Dermis microvascular lymphatic vessel endothelial cell (primary cell): ENCODE measurements around the gene RUNX3. TPM values are rescaled to one million over a fixed set of nuclear protein-coding genes. Genes with fewer than 3 reads are reported as not detected.

Experiments used
- DNase-seq, 2 donors: peaks; one replicate each; pipeline versions ENCODE4 v3.0.0 to v3.0.0-alpha.2; 2010; ENCODE audit warnings: low read depth in 2 of 2
- total RNA-seq: library from RNA; depleted of rRNA; stranded (reverse); fragments of >200 nt; gene quantifications from 2 replicates; pipeline ENCODE4 v1.2.1, GENCODE V29; 2014

Gene RUNX3
- total RNA-seq, 1 donor from 2014 or later: not detected

DNA sequence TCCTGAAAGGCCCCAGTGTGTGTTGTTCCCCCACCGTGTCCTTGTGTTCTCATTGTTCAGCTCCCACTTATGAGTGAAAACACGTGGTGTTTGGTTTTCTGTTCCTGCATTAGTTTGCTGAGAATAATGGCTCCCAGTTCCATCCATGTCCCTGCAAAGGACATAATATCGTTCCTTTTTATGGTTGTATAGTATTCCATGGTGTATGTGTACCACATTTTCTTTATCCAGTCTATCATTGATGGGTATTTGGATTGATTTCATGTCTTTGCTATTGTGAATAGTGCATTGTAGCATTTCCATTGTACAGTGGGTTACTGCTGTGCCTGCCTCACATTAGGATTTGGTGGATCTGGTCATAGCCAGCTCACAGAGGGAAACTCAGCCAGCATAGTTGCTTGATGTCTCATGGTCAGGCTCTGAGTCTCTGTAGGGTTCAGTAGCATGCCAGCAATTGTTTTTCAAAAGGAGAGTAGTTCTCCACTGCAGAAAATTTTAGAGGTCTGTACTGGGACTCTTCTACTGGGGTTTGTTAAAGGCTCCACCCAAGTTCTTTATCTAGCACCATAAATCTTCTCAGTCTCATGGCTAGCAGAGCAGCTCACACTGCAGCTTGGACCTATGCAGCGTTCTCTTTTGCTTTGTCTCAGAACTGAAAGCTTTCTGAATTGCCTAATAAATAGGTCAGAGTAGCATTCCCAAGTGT is 41.0 kb downstream of the RUNX3 start:
- no peak for DNase-seq

DNA sequence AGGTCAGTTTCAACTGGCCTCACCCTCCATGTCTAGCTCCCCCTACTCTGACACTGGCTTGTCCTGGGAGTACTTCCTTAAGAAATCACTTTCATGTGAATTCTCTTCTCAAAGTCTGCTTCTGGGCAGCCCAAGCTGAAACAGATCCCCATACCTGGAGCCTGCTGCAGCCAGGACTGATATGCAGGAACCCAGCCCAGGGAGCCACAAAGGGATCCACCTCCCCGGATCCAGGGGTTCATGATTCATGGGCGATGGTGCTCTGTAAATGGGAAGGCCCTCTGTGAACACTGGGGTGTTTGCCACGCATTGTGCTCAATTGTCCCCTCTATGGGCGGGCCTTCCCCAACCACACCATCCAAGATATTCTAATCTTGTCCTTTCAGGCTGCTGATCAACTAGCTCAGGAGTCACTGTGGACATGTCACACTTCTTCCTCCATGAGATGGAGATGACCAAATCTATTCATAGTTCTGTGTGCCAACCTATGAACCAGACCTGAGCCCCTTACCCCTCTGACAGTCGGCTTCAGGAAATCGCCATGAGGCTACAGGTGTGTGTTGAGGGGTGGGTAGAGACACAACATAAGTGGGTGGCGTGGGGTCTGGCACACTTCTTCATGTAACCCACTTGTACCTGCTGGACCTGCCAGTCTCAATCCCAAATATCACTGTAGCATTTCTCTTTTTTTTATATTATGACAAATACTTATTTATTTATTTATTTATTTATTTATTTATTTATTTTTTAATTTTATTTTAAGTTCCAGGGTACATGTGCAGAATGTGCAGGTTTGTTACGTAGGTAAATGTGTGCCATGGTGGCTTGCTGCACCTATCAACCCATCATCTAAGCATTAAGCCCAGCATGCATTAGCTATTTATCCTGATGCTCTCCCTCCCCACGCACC is 41.8 kb downstream of the RUNX3 start:
- DNase-seq: no peak

- no peak for DNase-seq
Observed at GRCh38 chr1:24886241-24886640, 43.8 kb downstream of the RUNX3 start.

DNA sequence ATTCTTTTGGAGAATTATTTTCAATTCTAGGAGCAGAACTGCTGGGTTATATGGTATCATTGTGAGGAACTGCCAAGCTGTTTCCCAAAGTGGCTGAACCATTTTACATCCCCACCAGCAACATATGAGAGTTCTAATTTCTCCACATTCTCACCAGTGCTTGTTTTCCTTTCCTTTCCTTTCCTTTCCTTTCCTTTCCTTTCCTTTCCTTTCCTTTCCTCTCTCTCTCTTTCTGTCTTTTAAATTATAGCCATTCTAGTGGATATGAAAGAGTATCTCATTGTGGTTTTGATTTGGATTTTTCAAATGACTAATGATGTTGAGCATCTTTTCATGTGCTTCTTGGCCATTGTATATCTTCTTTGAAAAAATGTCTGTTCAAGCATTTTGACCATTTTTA is 45.3 kb downstream of the RUNX3 start:
- no peak for DNase-seq

GRCh38 chr1:24881034-24881433 is 49.0 kb downstream of the RUNX3 start:
- DNase-seq: no peak

DNA sequence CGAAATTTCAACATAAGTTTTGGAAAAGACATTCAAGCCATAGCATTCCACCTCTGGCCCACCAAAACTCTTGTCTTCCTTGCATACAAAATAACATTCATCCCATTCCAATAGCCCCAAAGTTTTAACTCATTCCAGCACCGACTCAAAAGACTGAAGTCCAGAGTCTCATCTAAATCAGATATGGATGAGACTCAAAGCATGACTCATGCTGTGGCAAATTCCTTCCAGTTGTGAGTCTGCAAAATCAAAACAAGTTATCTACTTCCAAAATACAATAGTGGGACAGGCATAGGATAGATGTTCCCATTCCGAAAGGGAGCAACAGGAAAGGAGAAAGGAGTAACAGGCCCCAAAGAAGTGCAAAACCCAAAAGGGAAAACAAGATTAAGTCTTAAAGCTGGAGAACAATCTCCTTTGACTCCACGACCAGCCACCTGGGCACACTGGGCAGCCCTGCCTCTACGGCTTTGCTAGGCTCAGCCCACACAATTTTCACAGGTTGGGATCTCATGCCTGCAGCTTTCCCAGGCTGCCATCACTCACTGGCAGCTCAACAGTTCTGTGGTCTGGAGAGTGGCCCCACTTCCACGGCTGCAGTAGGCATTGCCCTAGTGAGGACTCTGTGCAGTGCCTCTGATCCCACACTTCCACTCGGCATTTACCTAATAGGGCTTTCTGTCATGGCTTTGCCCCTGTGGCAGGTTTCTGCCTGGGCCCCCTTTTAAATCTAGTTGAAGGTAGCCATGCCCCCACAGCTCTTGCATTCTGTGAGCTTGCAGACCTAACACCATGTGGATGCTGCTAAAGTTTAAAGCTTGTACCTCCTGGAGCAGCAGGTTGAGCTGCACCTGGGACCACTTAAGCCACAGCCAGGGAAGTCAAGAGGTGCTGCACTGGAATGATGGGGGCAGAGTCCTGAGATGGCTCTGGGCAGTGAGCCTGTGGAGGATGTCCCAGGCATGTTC is 51.0 kb downstream of the RUNX3 start:
- no peak for DNase-seq

DNA sequence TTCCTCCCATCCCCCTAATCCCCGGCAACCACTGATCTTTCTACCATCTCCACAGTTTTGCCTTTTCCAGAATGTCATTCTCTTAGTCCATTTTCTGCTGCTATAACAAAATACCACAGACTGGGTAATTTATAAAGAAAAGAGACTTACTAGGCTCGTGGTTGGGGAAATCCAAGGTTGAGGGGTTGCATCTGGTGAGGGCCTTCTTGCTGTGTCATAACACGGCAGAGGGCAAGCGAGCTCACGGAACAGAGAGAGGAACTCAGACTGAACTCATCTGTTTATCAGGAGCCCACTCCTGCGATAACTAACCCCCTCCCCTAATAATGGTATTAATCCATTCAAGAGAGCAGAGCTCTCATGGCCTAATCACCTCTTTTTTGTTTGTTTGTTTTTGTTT is 52.0 kb downstream of the RUNX3 start:
- DNase-seq: no peak

DNA sequence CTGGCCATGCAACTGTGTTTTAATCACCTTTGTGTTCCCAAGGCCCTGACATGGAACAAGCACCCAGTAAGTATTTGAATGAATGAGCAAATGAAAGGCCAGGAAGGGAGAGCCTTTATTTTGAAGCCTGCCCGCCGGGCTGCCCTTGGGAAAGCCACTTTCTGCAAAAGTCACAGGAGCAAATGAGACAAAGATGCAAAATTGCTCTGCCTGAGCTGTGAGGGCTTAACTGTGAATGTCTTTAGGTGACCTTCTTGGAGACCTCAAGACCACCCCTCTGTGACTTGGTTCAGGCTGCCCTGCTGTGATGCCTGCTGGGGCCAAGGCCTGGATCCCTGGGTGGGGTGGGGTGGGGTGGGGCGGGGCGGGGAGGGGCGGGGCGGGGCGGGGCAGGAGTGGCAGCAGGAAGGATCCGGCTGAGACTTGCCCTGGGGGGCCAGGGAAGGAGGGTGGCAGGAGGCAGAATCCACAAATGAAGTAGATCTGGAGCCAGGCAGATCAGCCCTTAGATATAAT is 54.0 kb downstream of the RUNX3 start:
- DNase-seq: no peak

GRCh38 chr1:24875257-24875656 is 54.8 kb downstream of the RUNX3 start:
- no peak for DNase-seq

- DNase-seq: no peak
Observed at GRCh38 chr1:24874611-24875234, 55.4 kb downstream of the RUNX3 start.

DNA sequence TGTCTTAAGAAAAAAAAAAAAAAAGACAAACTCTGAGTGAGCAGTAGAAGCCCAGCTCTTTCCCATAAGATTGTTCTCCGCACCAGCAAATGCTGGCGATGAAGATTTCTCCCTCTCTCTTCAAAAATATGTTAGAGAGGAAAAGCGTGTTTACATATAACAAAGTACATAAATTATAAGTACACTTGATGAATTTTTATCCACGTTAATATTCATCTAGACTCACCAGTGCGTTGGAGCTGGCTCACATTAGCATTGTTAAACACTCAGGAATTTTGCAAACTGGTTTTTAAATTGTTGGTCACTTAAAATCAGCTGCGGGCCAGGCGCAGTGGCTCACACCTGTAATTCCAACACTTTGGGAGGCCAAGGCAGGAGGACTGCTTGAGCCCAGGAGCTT is 56.0 kb downstream of the RUNX3 start:
- no peak for DNase-seq

GRCh38 chr1:24873148-24873547 is 56.9 kb downstream of the RUNX3 start:
- no peak for DNase-seq

DNA sequence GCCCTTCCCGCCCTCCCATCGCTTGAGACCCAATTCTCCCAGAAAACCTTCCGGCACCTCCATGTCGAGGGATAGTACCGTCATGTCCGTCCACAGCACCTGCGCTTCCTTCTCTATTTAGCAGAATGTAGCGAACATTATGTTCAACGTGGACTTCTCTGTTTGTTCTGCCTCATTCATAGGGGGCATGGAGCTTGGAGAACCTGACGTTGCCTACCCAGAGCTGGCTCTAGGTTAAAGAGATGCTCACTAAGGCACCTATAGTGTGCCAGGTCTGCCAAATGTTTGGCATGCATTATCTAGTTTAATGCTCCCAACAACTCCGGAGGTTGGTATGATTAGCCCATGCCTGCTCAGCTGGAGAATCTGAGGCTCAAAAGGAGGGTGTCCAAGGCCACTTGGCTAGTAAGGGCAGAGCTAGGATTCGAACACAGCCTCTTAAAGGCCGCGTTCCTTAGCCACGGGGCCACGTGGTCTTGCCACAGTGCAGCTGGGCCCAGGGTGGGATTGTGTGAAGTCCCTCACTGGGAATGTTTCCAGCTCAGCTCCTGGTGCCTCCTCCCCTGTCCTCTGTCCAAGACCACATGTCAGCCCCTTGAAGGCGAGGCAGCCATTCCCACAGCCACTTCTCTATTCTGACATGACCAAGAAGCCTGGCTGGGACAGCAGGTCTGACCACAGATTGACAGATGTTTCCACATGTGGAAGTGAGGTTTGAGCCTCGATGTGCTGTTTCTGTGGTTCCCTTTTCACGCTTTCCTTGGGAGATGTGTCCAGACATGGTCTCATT is 57.8 kb downstream of the RUNX3 start:
- DNase-seq: no peak

DNA sequence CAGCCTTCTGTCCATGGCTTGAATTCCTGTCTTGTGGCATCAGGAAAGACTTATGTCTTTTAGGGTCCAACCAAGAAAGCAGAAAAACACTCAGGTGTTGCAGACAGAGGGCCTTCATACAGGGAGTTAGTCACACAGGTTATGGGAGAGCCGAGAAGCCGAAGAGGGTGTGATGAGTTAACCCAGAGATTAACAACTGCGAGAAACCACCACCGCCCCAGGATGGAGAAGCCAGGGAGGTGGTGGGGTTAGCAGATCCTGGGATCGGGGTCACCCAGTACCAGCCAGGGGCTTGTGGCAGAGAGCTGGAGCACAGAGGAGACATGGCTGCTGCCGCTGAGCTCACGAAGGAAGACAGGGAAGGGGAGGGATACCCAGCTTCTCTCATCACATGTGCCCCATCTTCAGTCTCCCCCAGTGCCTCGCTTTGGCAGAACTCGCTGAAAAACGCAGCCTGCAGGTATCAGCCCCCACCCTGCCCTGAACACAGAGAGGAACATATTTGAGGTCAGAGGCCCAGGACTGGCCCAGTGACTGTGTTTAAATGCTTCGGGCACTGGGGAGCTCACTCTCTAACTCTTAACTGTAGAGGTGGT is 58.7 kb downstream of the RUNX3 start:
- no peak for DNase-seq

DNA sequence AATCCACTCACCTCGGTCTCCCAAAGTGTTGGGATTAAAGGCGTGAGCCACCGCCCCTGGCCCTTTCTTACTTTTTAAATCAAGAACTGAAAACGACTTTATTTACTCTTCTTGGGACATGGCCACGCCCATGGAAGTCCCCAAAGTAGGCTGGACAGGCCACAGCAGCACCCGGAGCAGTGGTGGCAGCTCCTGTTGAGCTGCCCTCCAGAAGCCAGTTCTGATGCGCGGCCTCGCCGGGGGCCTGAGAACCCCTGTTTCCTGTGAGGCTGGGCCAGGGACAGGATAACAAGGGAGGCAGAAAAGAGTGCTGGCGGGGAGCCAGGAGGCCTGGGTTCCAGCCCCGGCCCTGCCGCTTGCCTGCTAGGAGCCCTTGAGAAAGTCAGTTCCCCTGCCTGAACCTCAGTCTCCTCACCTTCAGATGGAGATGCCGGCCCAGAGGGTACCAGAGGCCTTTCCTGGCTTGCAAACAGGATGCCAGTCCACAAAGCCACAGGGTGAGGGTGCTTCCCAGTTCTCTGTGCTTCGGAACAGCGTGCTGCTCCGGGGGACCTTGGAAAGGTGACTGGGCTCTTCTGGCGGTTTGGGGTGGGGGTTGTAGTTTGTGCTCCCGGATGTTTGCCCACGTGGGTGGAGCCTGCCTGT is 59.4 kb downstream of the RUNX3 start:
- no peak for DNase-seq

GRCh38 chr1:24868016-24868875 is 61.8 kb downstream of the RUNX3 start:
- DNase-seq: no peak

DNA sequence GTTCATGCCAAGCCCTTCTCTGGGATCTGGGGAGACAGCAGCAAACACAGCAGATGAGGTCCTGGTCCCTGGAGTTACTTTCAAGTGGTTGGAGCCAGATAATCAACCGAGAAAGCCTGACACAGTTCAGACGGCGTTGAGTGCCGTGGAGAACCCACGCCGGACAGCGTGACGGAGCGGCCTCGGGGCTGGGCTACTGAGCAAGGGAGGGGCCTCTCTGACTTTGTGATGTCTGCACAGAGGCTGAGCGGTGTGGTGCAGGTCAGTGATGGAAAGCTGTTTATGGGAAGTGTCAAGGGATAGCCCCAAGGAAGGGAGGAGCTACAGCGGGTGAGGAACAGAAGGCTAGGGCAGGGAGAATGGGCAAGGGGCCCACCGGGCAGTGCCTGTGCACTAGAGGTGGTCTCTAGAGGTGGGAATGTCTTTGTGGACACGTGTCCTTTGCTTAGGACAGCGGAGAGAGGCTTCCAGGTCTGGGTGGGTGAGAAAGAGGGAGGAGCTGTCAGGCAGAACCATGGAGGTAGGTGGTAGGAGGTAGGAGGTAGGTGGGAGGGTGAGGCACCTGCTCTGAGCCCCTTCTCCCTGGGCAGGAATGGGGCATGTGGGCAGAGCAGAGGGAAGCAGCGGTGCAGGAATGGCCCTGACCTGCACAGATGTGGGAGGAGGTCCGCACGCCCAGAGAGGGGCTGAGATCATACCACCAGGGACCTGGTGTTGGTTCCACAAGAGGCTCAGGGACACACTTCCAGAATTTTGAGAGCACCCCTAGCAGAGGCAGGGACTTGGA is 62.8 kb downstream of the RUNX3 start:
- no peak for DNase-seq
